ENCODE results near the gene OSBPL9. TPM values are rescaled to one million over a fixed set of nuclear protein-coding genes. Genes with fewer than 3 reads are reported as not detected.

Gene OSBPL9
- total and polyA plus RNA-seq, 9 of the 15 experiments (the other 6 are each of a cell fraction or from before 2014, with no cell fraction given): 43.9 to 217 (median 170) TPM

DNA sequence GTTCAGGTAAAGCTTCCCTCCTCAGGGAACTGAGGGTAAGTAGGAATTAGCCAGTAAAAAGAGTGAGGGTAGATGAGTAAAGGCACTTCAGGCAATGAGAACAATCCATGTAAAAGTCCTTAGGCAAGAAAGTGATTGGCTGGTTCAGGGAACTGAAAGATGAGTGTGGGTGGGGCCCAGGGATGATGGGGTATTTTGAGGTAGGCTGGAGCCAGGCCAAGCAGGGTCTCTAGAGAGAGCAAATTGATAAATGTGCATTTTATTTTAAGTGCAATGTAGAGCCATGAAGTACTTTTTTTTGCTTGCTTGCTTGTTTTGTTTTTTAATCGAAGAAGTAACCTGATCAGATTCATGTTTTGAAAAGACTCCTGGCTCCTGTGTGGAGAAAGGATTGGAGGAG is 26.5 kb downstream of the OSBPL9 start (continued):
- TF ChIP-seq BRF1 (IDR thresholded peaks at IDR 0.05; ENCODE audit: borderline replicate concordance, extremely low read depth, insufficient read length): no peak

- DNase-seq (ENCODE audit: extremely low read depth in 1 of 4, low spot score in 3 of 4) (no peak), FAIRE-seq (no peak), ATAC-seq (no peak)
- H2AFZ ChIP-seq (ENCODE audit: low read depth, low read length): no peak overlapping the region
- 82% methylated on average over 5 of the region's 5 CpGs for WGBS (ENCODE audit: insufficient coverage, low coverage, missing lambda C conversion rate)
- in situ Hi-C loops (cut with MboI): no loop called here
- intact Hi-C loops (cut with micrococcal nuclease): no loop called here
- no peak overlapping the region for H3K27ac ChIP-seq (ENCODE audit: extremely low read depth, low read depth, low read length)
- peaks cover 9% of the 10 kb centered on the region; the same call in 1 of the 2 replicates for H4K20me1 ChIP-seq (replicated peaks; ENCODE audit: control insufficient read depth, insufficient read depth, low read length)
- peaks cover 5 to 16% of the 10 kb centered on the region in 2 experiments for H3K4me1 ChIP-seq (replicated peaks in 1 of 2; ENCODE audit: control insufficient read depth in 2 of 2, insufficient read depth in 2 of 2, low read length in 2 of 2)
- CTCF ChIA-PET (ENCODE audit: low intra/inter-chr PET ratio): no interaction called here
- H3K9ac ChIP-seq (ENCODE audit: insufficient read depth in 1 of 2, low read depth in 2 of 2, low read length in 2 of 2): no peak overlapping the region
- POLR2A ChIA-PET: interaction anchor here (0.6 to 1.7 kb wide), 3 partner anchors 23 to 115 kb away, joined by 3 to 4 read pairs (median 3); no protein-coding TSS in a partner anchor
- peaks cover 3% of the 10 kb centered on the region; the same call in 1 of the 3 replicates for H3K36me3 ChIP-seq (ENCODE audit: control insufficient read depth, insufficient read depth, low read length)
- no TSS peak for BruUV-seq (replicated peaks)
- H3K9me1 ChIP-seq (ENCODE audit: control insufficient read depth, insufficient read depth, low read length): no peaks in the 10 kb centered on the region
- H3K4me2 ChIP-seq (ENCODE audit: insufficient read depth, low read length): no peak overlapping the region
- TF ChIP-seq CEBPG (CRISPR knock-in tag; IDR thresholded peaks at IDR 0.05) (no peak), CEBPG (tag; conservative IDR thresholded peaks at IDR 0.05 in 1 of 2, IDR thresholded peaks at IDR 0.05 in 1 of 2) (no peak), RBM15 (IDR thresholded peaks at IDR 0.05; ENCODE audit: insufficient read depth, low read length) (no peak), CEBPB (tag; IDR thresholded peaks at IDR 0.05) (0 out of 2 replicates have a peak, but pooled peaks have one; percentile 21), MCM2 (IDR thresholded peaks at IDR 0.05; ENCODE audit: low read depth) (no peak), ZNF197 (CRISPR knock-in tag; IDR thresholded peaks at IDR 0.05; ENCODE audit: low read depth) (no peak)
- H3K4me3 ChIP-seq: no peak overlapping the region
- no peaks in the 10 kb centered on the region for H3K9me3 ChIP-seq (replicated peaks; ENCODE audit: control insufficient read depth, insufficient read depth, low read depth, low read length)
- no peaks in the 10 kb centered on the region for H3K27me3 ChIP-seq (ENCODE audit: control insufficient read depth in 2 of 2, insufficient read depth in 2 of 2, low read length in 2 of 2)
- peaks cover 53% of the 10 kb centered on the region for H3K79me2 ChIP-seq (ENCODE audit: control insufficient read depth, insufficient read depth, low read length)
Measured at GRCh38 chr1:51644020-51644419, 27.1 kb downstream of the OSBPL9 start.
